Trophoblast cell (in vitro differentiated cells and primary cell): ENCODE results near the gene PPARD.

Experiments used
- DNase-seq, 2 donors: peaks; one replicate each; pipeline ENCODE4 v3.0.0-alpha.2; 2016
- H2AFZ ChIP-seq: 2 replicates; pipeline ENCODE4 v1.6.1; 2013; ENCODE audit warnings: low read length, moderate library complexity, mild to moderate bottlenecking; ENCODE audit not compliant: insufficient read depth, poor library complexity
- H2AK5ac ChIP-seq: 2 replicates; pipeline ENCODE4 v1.6.1; 2013; ENCODE audit warnings: mild to moderate bottlenecking, low read length
- H2BK120ac ChIP-seq: 2 replicates; pipeline ENCODE4 v1.6.1; 2013; ENCODE audit warnings: low read length, mild to moderate bottlenecking, moderate library complexity; ENCODE audit not compliant: insufficient read depth, poor library complexity
- H2BK12ac ChIP-seq: 2 replicates; pipeline ENCODE4 v1.6.1; 2013; ENCODE audit warnings: mild to moderate bottlenecking, low read length, moderate library complexity
- H2BK5ac ChIP-seq: 2 replicates; pipeline ENCODE4 v1.6.1; 2013; ENCODE audit warnings: low read length, low read depth, moderate library complexity, mild to moderate bottlenecking; ENCODE audit not compliant: poor library complexity
- H3K14ac ChIP-seq: 2 replicates; pipeline ENCODE4 v1.6.1; 2013; ENCODE audit warnings: mild to moderate bottlenecking, low read length
- H3K18ac ChIP-seq: 2 replicates; pipeline ENCODE4 v1.6.1; 2013; ENCODE audit warnings: mild to moderate bottlenecking, low read length
- H3K23ac ChIP-seq: 2 replicates; pipeline ENCODE4 v1.6.1; 2013; ENCODE audit warnings: low read length
- H3K27ac ChIP-seq: 2 replicates; pipeline ENCODE4 v1.5.1; 2013; ENCODE audit warnings: low read depth, mild to moderate bottlenecking, inconsistent platforms, low read length, moderate library complexity
- H3K27me3 ChIP-seq: 2 replicates; pipeline ENCODE4 v1.6.1; 2013; ENCODE audit warnings: inconsistent platforms, mild to moderate bottlenecking, low read length, moderate library complexity; ENCODE audit not compliant: insufficient read depth
- H3K36me3 ChIP-seq, 2 experiments: 1 replicate in 1 of 2; 2 replicates in 1 of 2; pipeline ENCODE4 v1.6.1; 2013; ENCODE audit warnings: low read length in 2 of 2, mild to moderate bottlenecking in 2 of 2, moderate library complexity in 1 of 2; ENCODE audit not compliant: insufficient read depth in 2 of 2, control insufficient read depth in 1 of 2
- H3K4ac ChIP-seq: 2 replicates; pipeline ENCODE4 v1.6.1; 2013; ENCODE audit warnings: low read depth, mild to moderate bottlenecking, low read length, moderate library complexity
- H3K4me1 ChIP-seq, 2 experiments: 1 replicate in 1 of 2; 2 replicates in 1 of 2; pipeline ENCODE4 v1.6.1; 2013; ENCODE audit warnings: low read length in 2 of 2, mild to moderate bottlenecking in 2 of 2, moderate library complexity in 1 of 2; ENCODE audit not compliant: insufficient read depth in 2 of 2, control insufficient read depth in 1 of 2
- H3K4me2 ChIP-seq: 2 replicates; pipeline ENCODE4 v1.6.1; 2013; ENCODE audit warnings: inconsistent platforms, mild to moderate bottlenecking, low read length, moderate library complexity
- H3K4me3 ChIP-seq: 2 replicates; pipeline ENCODE4 v1.5.1; 2013; ENCODE audit warnings: mild to moderate bottlenecking, low read depth, low read length, inconsistent platforms
- H3K79me1 ChIP-seq: one replicate; pipeline ENCODE4 v1.6.1; 2013; ENCODE audit warnings: low read length
- H3K79me2 ChIP-seq: 2 replicates; pipeline ENCODE4 v1.6.1; 2013; ENCODE audit warnings: low read length, mild to moderate bottlenecking; ENCODE audit not compliant: control insufficient read depth, insufficient read depth, poor library complexity
- H3K9ac ChIP-seq: 2 replicates; pipeline ENCODE4 v1.6.1; 2013; ENCODE audit warnings: mild to moderate bottlenecking, low read length
- H3K9me3 ChIP-seq: 2 replicates; pipeline ENCODE4 v1.6.1; 2013; ENCODE audit warnings: low read depth, mild to moderate bottlenecking, control low read depth, inconsistent platforms, low read length; ENCODE audit not compliant: insufficient read depth
- H4K12ac ChIP-seq: 2 replicates; pipeline ENCODE4 v1.6.1; 2013; ENCODE audit warnings: low read depth, mild to moderate bottlenecking, low read length, moderate library complexity
- H4K8ac ChIP-seq: 2 replicates; pipeline ENCODE4 v1.6.1; 2013; ENCODE audit warnings: low read depth, mild to moderate bottlenecking, low read length, moderate library complexity
- H4K91ac ChIP-seq: one replicate; pipeline ENCODE4 v1.6.1; 2013; ENCODE audit warnings: low read depth, mild to moderate bottlenecking, low read length, moderate library complexity
- WGBS: extraction: QIAGEN DNeasy Blood & Tissue Kit; methylation state at CpG from one replicate; pipeline ENCODE4 v1.1.7; 2013; ENCODE audit warnings: missing lambda C conversion rate; ENCODE audit not compliant: insufficient read length, insufficient coverage; ENCODE audit errors: extremely low coverage; 5-methylcytosine and 5-hydroxymethylcytosine counted together

PPARD gene

GRCh38 chr6:35410131-35410530 is 67.8 kb downstream of the PPARD start:
- Histone ChIP-seq H3K27ac (no peak overlapping the region), H2BK120ac (no peak overlapping the region), H3K9me3 (no peaks in the 10 kb centered on the region), H3K4me2 (no peak overlapping the region), H4K8ac (no peak overlapping the region), H3K14ac (no peak overlapping the region), H2AK5ac (no peak overlapping the region), H4K91ac (no peak overlapping the region), H3K79me1 (no peaks in the 10 kb centered on the region), H3K36me3 (peaks cover 17 to 25% of the 10 kb centered on the region in 2 experiments), H3K4me3 (no peak overlapping the region), H3K4me1 (no peaks in the 10 kb centered on the region), H3K23ac (no peak overlapping the region), H4K12ac (no peak overlapping the region), H2BK12ac (no peak overlapping the region), H3K4ac (no peak overlapping the region), H2AFZ (no peak overlapping the region), H3K79me2 (no peaks in the 10 kb centered on the region), H3K9ac (no peak overlapping the region), H2BK5ac (no peak overlapping the region), H3K18ac (no peak overlapping the region), H3K27me3 (no peaks in the 10 kb centered on the region)
- WGBS = 100% methylated on average over 1 of the region's 3 CpGs
- DNase-seq = no peak

GRCh38 chr6:35411066-35411465 is 68.7 kb downstream of the PPARD start:
- Histone ChIP-seq H4K12ac (no peak overlapping the region), H3K9me3 (no peaks in the 10 kb centered on the region), H3K79me1 (no peaks in the 10 kb centered on the region), H3K4me3 (no peak overlapping the region), H4K91ac (no peak overlapping the region), H2AFZ (no peak overlapping the region), H3K9ac (no peak overlapping the region), H3K14ac (no peak overlapping the region), H2BK12ac (no peak overlapping the region), H2BK120ac (no peak overlapping the region), H3K4ac (no peak overlapping the region), H3K27me3 (no peaks in the 10 kb centered on the region), H4K8ac (no peak overlapping the region), H3K36me3 (peaks cover 17 to 25% of the 10 kb centered on the region in 2 experiments), H2BK5ac (no peak overlapping the region), H3K4me1 (no peaks in the 10 kb centered on the region), H3K79me2 (no peaks in the 10 kb centered on the region), H2AK5ac (no peak overlapping the region), H3K4me2 (no peak overlapping the region), H3K18ac (no peak overlapping the region), H3K27ac (no peak overlapping the region), H3K23ac (no peak overlapping the region)
- WGBS = no CpG with 5 or more reads among the region's 9 CpGs
- no peak for DNase-seq

GRCh38 chr6:35412102-35412501 is 69.7 kb downstream of the PPARD start:
- no peaks in the 10 kb centered on the region for H3K4me1 ChIP-seq
- H4K91ac ChIP-seq = no peak overlapping the region
- H3K27ac ChIP-seq = no peak overlapping the region
- no peak overlapping the region for H4K8ac ChIP-seq
- no peak overlapping the region for H3K14ac ChIP-seq
- no peaks in the 10 kb centered on the region for H3K79me1 ChIP-seq
- no peaks in the 10 kb centered on the region for H3K79me2 ChIP-seq
- no peak overlapping the region for H2BK5ac ChIP-seq
- H4K12ac ChIP-seq = no peak overlapping the region
- H3K4ac ChIP-seq = no peak overlapping the region
- WGBS = no CpG with 5 or more reads among the region's 8 CpGs
- H3K4me2 ChIP-seq = no peak overlapping the region
- H2AK5ac ChIP-seq = no peak overlapping the region
- H3K9ac ChIP-seq = no peak overlapping the region
- no peaks in the 10 kb centered on the region for H3K9me3 ChIP-seq
- H2AFZ ChIP-seq = no peak overlapping the region
- no peak overlapping the region for H3K4me3 ChIP-seq
- peaks cover 17 to 23% of the 10 kb centered on the region in 2 experiments for H3K36me3 ChIP-seq
- H3K23ac ChIP-seq = no peak overlapping the region
- DNase-seq = no peak
- H3K18ac ChIP-seq = no peak overlapping the region
- H2BK120ac ChIP-seq = no peak overlapping the region
- H2BK12ac ChIP-seq = no peak overlapping the region
- no peaks in the 10 kb centered on the region for H3K27me3 ChIP-seq

- Histone ChIP-seq H2BK12ac (no peak overlapping the region), H3K18ac (no peak overlapping the region), H2AK5ac (no peak overlapping the region), H3K4me1 (no peaks in the 10 kb centered on the region), H3K4ac (no peak overlapping the region), H3K36me3 (peaks cover 24 to 32% of the 10 kb centered on the region in 2 experiments), H3K79me2 (no peaks in the 10 kb centered on the region), H2BK5ac (no peak overlapping the region), H3K79me1 (no peaks in the 10 kb centered on the region), H3K27me3 (no peaks in the 10 kb centered on the region), H3K9ac (no peak overlapping the region), H3K23ac (no peak overlapping the region), H3K4me2 (no peak overlapping the region), H3K14ac (no peak overlapping the region), H3K9me3 (no peaks in the 10 kb centered on the region), H2BK120ac (no peak overlapping the region), H3K27ac (no peak overlapping the region), H2AFZ (no peak overlapping the region), H4K12ac (no peak overlapping the region), H4K91ac (no peak overlapping the region), H3K4me3 (no peak overlapping the region), H4K8ac (no peak overlapping the region)
- WGBS = no CpG with 5 or more reads among the region's 6 CpGs
- no peak for DNase-seq
Measured at GRCh38 chr6:35413911-35414310, 71.6 kb downstream of the PPARD start.
